Cardiac septum (tissue), 1 donor: ENCODE results near the gene ASB15. TPM values are rescaled to one million over a fixed set of nuclear protein-coding genes. Genes with fewer than 3 reads are reported as not detected.

ENCODE experiments used
- DNase-seq: peaks from one replicate; pipeline ENCODE4 v3.0.0-alpha.2; 2020; ENCODE audit warnings: low spot score
- intact Hi-C: fragments of 100-400 bp; cut with DNase I; formaldehyde crosslinking; loops from one replicate; pipeline ENCODE4 v1.14.0; 2022
- total RNA-seq: library from RNA; stranded (reverse); fragmentation: NEBNext Ultra II Directional; extraction: Animal tissue kit (Norgen Biotek cat#: 25700); gene quantifications from one replicate; pipeline ENCODE4 v1.2.1, GENCODE V29; 2021
- donor health status: DM: no; HTN: no; CAD: no.

The ASB15 gene
- total RNA-seq, 1 donor from 2014 or later: 20.0 TPM

GRCh38 chr7:123657304-123657685 lies 55.7 kb downstream of the ASB15 start:
- no peak for DNase-seq
- intact Hi-C loops: no loop called here

DNA sequence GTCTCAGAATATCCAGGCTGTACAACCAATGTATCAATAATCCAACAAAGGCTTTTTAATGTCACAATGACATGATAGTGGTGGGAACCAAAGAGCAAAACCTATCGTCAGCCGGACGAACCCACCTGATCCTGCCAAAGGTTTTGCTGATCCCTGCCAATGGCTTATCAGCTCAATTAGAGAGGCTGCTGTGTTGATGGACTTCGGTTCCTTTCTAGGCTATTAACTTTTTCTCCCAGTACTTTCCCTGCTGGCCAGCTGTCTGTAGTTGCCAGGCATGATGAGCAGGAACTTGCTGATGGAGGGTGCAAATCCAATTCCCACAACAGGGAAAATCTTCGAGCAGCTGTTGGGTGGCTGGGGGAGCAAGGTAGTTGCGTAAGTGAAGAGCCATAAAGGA lies 56.4 kb downstream of the ASB15 start:
- intact Hi-C loops: no loop called here
- DNase-seq: no peak

DNA sequence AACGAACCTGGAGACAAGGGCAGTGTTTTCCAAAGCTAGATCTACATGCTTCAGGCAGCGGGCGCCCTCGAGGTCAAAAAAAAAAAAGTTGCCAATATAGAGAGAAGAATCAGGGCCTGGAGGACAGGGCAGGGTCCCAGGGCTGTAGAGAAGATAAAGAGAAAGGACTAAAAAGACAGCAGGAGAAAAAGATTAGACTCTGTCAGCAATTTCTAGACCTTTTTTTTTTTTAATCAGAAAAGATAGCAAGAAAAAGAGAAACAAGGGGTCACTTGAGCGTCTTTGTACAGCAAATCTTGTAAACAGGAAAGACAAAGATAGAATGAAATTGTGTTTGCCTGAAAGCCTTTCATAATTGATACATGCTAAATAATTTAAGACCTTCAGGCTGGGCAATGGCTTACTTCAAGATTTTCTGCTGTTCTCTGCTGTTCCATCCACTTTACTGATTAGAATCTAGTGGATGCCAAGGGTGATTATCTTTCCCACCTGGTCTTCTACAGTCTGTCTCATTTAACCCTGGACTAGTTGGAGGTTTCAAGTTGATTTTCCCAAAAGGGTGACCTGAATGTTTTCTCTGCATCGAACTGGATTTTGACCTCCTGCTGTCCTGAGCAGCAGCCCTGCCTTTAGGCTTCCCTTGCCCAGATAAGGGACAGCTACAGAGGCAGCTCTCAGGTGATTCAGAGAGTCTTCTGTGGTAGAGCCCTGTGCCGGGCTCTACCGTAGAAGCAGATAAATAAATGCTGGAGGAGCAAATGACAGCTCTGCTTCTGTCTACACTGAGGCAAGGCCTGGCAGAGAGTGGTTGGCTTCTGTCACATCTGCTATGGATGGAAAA lies 59.1 kb downstream of the ASB15 start:
- no peak for DNase-seq
- intact Hi-C loops: no loop called here

- no peak for DNase-seq
- intact Hi-C loops: no loop called here
These were observed 60.1 kb downstream of the ASB15 start for GRCh38 chr7:123661765-123662164.

- intact Hi-C loops: no loop called here
- no peak for DNase-seq
These were observed 60.7 kb downstream of the ASB15 start for GRCh38 chr7:123662293-123662692.

DNA sequence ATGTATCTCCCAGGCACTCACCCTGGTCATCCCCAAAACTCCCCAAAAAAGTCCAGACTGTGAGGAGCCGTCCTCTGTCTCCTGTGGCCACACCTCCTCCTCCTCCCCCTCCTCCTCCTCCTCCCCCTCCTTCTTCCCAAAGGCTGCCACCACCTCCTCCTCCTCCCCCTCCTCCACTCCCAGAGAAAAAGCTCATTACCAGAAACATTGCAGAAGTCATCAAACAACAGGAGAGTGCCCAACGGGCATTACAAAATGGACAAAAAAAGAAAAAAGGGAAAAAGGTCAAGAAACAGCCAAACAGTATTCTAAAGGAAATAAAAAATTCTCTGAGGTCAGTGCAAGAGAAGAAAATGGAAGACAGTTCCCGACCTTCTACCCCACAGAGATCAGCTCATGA lies 61.1 kb downstream of the ASB15 start:
- DNase-seq: no peak
- intact Hi-C loops: no loop called here

DNA sequence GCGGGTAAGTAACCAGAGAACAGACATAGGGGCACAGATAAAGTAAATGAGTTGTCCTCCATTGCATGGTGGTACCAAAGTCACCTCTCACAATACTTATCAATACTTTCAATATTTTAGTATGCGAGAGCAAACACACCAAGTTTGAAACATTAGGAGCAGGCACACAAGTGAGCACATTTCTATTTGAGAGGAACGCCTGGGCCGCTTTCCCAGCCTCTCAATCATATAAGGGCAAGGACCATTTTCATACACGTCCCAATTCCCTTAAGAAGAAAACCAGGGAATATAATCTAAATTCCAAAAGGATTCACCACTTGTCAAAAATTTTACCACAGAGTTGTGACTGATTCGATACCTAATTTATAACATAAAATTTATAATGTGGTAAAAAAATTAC lies 61.6 kb downstream of the ASB15 start:
- intact Hi-C loops: no loop called here
- no peak for DNase-seq

DNA sequence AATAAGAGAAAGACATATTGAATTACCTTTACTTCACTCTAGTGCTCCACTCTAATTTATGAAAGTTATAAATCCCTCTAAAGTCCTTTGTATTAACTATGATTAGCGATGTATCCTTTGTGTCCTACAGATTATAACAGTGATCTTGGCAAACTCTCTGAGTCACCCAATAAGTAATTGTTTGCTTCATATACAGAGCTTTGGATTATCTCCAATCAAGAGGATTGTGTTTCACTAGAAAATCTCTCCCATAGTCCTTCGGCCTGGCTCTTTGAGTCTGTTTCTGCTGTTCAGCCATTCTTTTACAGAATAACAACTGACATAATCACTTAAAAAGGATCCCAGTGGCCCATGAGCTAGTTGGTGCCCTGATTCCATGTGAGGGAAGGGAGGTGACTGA lies 63.5 kb downstream of the ASB15 start:
- DNase-seq: no peak
- intact Hi-C loops: no loop called here

- DNase-seq: no peak
- intact Hi-C loops: no loop called here
These were observed 64.3 kb downstream of the ASB15 start for GRCh38 chr7:123665896-123666295.

DNA sequence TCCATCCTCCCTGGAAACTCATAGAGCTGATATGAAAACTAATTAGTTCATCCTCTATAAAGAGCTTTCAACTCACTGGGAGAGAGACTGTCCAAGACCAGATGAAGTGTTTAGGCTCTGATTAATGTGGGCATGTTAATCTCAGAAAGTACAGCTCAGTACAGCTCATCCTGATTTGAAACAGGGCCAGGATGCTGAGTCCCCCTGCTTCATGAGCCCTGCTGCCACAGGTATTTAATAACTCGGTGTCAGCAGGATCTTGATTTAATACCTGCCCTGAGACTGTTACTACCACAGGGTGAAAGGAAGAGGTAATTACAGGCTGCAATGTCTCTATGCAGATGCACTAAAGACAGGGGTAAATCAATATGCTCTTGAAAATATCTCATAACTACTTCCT lies 64.9 kb downstream of the ASB15 start:
- no peak for DNase-seq
- intact Hi-C loops: no loop called here

- DNase-seq: no peak
- intact Hi-C loops: no loop called here
These were observed 67.9 kb downstream of the ASB15 start for GRCh38 chr7:123669485-123669884.

DNA sequence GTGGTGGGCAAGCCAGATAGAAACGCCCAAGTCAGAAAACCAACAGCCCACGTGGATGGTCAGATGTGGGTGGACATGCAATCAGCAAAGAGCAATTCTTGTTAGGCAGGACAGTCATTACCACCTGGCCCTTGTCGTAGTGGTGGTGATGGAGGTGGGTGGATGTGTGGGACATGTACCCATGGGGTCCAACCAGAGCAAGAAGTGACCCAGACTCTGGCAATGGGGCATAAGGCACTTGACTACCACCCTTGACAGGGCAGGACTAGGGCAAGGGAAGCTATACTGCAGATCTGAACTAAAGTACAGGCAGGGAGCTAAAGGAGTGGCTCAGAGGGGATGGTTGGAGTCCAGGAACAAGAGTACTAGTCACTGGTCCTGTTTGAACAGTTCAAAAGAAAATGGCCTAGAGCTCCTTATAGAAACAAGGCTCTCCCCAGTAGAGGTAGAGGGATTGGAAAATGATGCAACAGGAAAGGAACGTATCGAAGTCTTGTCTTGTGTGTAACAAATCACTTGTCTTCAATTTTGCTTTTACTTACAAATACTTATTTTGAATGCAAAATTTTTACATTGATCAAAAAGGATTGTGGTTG lies 71.6 kb downstream of the ASB15 start:
- intact Hi-C loops: no loop called here
- no peak for DNase-seq

DNA sequence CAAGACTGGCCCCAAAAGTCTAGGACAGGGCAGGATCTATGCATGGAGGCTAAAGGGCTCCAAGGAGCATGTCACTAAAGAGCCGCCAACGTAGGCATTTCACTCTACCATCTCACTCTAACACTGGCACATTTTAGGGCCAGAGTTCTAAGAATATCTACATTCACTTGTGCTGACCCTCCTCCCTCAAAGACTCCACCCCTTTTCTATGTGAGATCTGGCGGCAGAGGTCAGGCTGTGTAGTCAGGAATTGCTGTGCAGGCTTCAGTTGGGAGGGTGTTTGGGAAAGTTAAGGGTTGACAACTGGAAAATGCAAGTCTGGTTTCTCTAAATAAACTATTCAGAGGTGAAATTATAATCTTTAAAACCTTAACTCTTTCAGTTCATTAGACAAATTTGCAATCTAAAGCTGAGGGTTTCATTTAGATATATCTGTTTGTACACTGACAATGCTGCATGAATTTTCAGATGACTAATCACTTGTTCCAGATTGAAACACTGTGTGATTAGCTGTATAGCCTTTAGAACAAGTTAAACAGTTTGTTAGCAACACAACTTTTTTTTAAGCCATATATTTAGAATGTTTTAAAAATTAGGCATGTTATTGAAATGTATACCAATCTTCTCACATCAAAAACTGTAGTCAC lies 72.3 kb downstream of the ASB15 start:
- intact Hi-C loops: no loop called here
- no peak for DNase-seq

- no peak for DNase-seq
- intact Hi-C loops: no loop called here
These were observed 73.0 kb downstream of the ASB15 start for GRCh38 chr7:123674399-123675180.

DNA sequence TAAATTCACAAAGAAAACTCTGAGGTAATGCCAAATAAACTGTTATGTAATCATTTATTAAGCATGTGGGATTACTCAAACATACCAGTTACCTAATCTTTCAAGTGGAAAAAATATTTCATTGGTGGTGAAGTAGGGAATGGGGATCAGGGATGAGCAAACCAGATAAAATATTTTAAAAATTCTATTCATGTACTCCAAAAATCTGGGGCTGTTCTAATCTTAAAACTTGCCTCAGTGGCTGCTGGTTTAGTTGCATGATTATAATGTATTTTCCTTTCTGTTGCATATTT lies 73.5 kb downstream of the ASB15 start:
- no peak for DNase-seq
- intact Hi-C loops: no loop called here

DNA sequence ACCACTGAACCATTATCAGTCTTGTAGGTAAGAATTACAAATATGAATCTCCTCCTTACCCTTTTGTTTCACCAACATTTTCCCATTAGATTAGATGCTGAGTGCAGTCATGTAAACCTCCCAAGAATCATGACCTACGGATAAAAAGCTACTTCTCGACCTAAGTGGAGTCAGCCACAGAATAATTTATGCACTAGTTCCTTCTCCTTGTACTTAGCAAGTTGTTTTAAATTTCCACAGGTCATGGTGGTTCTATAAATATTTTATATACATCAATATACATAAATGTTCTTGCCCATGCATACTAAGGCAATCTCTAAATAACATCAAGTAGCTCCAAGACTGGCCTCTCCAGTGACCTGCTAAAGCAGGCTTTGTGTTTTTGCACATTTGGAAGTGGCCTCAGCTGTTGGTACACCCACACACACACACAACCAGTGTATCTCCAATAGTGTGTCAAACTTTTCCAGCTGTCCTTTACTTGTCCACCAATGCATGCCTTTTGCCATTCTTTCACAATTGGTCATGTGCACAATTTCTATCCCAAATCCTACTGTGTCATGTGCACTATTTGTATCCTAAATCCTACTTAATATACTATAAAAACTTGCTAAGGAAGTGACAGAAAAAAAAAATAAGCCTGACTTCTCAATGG lies 75.6 kb downstream of the ASB15 start:
- DNase-seq: no peak
- intact Hi-C loops: no loop called here

DNA sequence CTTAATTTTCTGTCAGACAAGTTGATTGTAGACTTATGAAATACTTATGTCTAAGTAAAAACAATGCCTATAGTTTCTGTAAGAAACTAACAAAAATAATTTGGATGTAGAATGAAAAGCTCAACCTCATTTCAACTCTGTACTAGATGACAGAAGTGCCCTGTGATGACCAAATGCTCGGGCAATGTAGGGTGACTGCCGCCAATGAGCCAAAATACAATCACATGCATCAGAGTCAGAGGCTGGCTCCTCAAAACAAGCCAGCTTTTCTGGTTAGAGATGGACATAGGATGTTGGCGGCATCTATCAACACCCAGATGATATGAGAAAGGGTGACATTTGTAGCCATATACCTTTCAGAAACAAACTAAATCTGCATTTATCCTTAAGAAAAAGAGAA lies 78.0 kb downstream of the ASB15 start:
- no peak for DNase-seq
- intact Hi-C loops: loop anchor here (5.0 to 10.0 kb wide), 3 partner anchors 42 to 97 kb away; partner anchors contain the start of gene WASL

- intact Hi-C loops: loop anchor here (5.0 to 10.0 kb wide), 3 partner anchors 43 to 98 kb away; partner anchors contain the start of gene WASL
- DNase-seq: no peak
These were observed 79.0 kb downstream of the ASB15 start for GRCh38 chr7:123680580-123680979.

- intact Hi-C loops: loop anchor here (5.0 to 10.0 kb wide), 3 partner anchors 44 to 99 kb away; partner anchors contain the start of gene WASL
- DNase-seq: no peak
These were observed 79.9 kb downstream of the ASB15 start for GRCh38 chr7:123681561-123681960.

GRCh38 chr7:123682690-123683089 lies 81.1 kb downstream of the ASB15 start:
- intact Hi-C loops: loop anchor here (5.0 to 10.0 kb wide), 3 partner anchors 45 to 100 kb away; partner anchors contain the start of gene WASL
- no peak for DNase-seq
